WTC11 (cell line): ENCODE data around the gene EGFL8.

Experiments used
- CREB1 ChIP-seq: sonication (generic); formaldehyde crosslinking; IDR thresholded peaks from 2 replicates; pipeline ENCODE4 v1.8.0; 2023; ENCODE audit warnings: mild to moderate bottlenecking, missing genetic modification reagents
- ESRRA ChIP-seq: sonication (generic); formaldehyde crosslinking; IDR thresholded peaks from 2 replicates; pipeline ENCODE4 v1.8.1; 2022; ENCODE audit warnings: mild to moderate bottlenecking, missing genetic modification reagents, borderline replicate concordance
- NR3C1 ChIP-seq: sonication (generic); formaldehyde crosslinking; conservative IDR thresholded peaks from 2 replicates; pipeline ENCODE4 v1.8.1; 2023; ENCODE audit warnings: low read depth, mild to moderate bottlenecking, missing genetic modification reagents
- RELA ChIP-seq: sonication (generic); formaldehyde crosslinking; IDR thresholded peaks from 2 replicates; pipeline ENCODE4 v1.8.1; 2022; ENCODE audit warnings: missing genetic modification reagents, mild to moderate bottlenecking, borderline replicate concordance
- TF ChIP-seq, protein P1 (sequence below): sonication (generic); formaldehyde crosslinking; conservative IDR thresholded peaks from 2 replicates; pipeline ENCODE4 v1.8.1; 2022; ENCODE audit warnings: mild to moderate bottlenecking, missing genetic modification reagents
- TF ChIP-seq, protein P2 (sequence below): fragments of 200-600 bp; IDR thresholded peaks from 2 replicates; pipeline ENCODE4 v1.8.0; 2022; ENCODE audit warnings: antibody characterized with exemption
- TF ChIP-seq, protein P3 (sequence below): sonication (generic); formaldehyde crosslinking; IDR thresholded peaks from 2 replicates; pipeline ENCODE4 v1.8.1; 2023; ENCODE audit warnings: mild to moderate bottlenecking, missing genetic modification reagents, borderline replicate concordance
- TF ChIP-seq, protein P4 (sequence below): sonication (generic); formaldehyde crosslinking; IDR thresholded peaks from 2 replicates; pipeline ENCODE4 v1.8.1; 2023; ENCODE audit warnings: mild to moderate bottlenecking, missing genetic modification reagents

DNA sequence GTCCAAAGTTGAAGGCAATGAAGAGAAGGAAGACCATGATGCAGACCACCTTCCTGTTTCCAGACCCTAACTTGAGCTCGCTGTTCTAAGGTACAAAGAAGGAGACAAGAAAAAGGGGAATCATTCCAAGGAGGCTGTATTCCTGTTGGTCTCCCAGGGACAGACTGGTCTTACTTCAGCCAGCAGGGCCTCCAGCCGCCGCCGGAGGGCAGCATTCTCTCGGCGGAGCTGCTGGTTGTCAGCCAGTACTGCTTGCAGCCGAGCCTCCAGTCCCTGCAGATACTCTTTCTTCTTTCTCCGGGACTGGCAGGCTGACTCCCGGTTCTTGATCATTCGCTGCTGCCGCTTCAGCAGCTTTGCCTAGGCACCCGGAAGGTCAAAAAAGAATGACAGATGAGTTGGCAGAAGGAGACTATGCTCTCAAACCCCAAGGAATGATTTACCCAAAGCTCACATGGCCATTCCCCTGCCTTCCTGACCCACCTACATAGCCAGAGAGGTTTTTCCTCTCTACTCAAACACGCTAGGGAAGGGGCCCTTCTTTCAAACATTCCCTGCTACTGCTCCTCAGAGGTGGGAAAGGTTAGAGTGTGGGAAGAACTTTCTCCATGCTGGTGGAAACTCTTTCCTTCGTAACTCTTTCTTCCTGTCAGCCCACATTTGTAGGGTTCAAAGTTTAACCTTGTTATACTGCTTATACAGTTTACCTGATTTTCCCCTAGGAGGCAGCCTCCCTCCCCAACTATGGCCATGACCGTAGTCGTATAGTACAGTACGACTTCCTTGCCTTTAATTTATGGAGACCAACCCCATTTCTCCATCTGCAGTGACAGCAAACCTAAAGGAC lies 45.4 kb upstream of the EGFL8 start:
- TF ChIP-seq, protein P1, sequence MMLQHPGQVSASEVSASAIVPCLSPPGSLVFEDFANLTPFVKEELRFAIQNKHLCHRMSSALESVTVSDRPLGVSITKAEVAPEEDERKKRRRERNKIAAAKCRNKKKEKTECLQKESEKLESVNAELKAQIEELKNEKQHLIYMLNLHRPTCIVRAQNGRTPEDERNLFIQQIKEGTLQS: no peak
- TF ChIP-seq, protein P2, sequence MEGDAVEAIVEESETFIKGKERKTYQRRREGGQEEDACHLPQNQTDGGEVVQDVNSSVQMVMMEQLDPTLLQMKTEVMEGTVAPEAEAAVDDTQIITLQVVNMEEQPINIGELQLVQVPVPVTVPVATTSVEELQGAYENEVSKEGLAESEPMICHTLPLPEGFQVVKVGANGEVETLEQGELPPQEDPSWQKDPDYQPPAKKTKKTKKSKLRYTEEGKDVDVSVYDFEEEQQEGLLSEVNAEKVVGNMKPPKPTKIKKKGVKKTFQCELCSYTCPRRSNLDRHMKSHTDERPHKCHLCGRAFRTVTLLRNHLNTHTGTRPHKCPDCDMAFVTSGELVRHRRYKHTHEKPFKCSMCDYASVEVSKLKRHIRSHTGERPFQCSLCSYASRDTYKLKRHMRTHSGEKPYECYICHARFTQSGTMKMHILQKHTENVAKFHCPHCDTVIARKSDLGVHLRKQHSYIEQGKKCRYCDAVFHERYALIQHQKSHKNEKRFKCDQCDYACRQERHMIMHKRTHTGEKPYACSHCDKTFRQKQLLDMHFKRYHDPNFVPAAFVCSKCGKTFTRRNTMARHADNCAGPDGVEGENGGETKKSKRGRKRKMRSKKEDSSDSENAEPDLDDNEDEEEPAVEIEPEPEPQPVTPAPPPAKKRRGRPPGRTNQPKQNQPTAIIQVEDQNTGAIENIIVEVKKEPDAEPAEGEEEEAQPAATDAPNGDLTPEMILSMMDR: peak; percentile 67
- TF ChIP-seq RELA (CRISPR knock-in tag) (no peak), NR3C1 (CRISPR knock-in tag) (no peak), ESRRA (CRISPR knock-in tag) (no peak), CREB1 (no peak)
- TF ChIP-seq, protein P3, sequence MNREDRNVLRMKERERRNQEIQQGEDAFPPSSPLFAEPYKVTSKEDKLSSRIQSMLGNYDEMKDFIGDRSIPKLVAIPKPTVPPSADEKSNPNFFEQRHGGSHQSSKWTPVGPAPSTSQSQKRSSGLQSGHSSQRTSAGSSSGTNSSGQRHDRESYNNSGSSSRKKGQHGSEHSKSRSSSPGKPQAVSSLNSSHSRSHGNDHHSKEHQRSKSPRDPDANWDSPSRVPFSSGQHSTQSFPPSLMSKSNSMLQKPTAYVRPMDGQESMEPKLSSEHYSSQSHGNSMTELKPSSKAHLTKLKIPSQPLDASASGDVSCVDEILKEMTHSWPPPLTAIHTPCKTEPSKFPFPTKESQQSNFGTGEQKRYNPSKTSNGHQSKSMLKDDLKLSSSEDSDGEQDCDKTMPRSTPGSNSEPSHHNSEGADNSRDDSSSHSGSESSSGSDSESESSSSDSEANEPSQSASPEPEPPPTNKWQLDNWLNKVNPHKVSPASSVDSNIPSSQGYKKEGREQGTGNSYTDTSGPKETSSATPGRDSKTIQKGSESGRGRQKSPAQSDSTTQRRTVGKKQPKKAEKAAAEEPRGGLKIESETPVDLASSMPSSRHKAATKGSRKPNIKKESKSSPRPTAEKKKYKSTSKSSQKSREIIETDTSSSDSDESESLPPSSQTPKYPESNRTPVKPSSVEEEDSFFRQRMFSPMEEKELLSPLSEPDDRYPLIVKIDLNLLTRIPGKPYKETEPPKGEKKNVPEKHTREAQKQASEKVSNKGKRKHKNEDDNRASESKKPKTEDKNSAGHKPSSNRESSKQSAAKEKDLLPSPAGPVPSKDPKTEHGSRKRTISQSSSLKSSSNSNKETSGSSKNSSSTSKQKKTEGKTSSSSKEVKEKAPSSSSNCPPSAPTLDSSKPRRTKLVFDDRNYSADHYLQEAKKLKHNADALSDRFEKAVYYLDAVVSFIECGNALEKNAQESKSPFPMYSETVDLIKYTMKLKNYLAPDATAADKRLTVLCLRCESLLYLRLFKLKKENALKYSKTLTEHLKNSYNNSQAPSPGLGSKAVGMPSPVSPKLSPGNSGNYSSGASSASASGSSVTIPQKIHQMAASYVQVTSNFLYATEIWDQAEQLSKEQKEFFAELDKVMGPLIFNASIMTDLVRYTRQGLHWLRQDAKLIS (CRISPR knock-in tag): no peak
- TF ChIP-seq, protein P4, sequence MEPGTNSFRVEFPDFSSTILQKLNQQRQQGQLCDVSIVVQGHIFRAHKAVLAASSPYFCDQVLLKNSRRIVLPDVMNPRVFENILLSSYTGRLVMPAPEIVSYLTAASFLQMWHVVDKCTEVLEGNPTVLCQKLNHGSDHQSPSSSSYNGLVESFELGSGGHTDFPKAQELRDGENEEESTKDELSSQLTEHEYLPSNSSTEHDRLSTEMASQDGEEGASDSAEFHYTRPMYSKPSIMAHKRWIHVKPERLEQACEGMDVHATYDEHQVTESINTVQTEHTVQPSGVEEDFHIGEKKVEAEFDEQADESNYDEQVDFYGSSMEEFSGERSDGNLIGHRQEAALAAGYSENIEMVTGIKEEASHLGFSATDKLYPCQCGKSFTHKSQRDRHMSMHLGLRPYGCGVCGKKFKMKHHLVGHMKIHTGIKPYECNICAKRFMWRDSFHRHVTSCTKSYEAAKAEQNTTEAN (CRISPR knock-in tag): no peak
